Body of pancreas (tissue), 4 donors: Measurements from ENCODE around the gene TBC1D14. TPM values are rescaled to one million over a fixed set of nuclear protein-coding genes. Genes with fewer than 3 reads are reported as not detected.

Experiments used
- ATAC-seq: fragments of 150-250 bp; one replicate; pipeline ENCODE4 v1.9.1; 2016
- DNase-seq, 4 donors: peaks; one replicate each; pipeline ENCODE4 v3.0.0-alpha.2; 2019
- H3K27ac ChIP-seq, 4 donors: fragments of 200-600 bp; sonication (generic); 1 replicate in 3 of 4; 2 replicates in 1 of 4; pipeline versions ENCODE4 v1.5.1 to v1.6.1; 2016 to 2019; ENCODE audit warnings: mild to moderate bottlenecking in 1 of 4, mixed read lengths in 1 of 4, moderate library complexity in 1 of 4
- H3K27me3 ChIP-seq, 2 donors: fragments of 200-600 bp; sonication (generic); one replicate each; pipeline ENCODE4 v1.6.0; 2016; ENCODE audit warnings: mild to moderate bottlenecking in 1 of 2
- H3K36me3 ChIP-seq, 2 donors: fragments of 200-600 bp; sonication (generic); replicated peaks in 1 of 2; 2 replicates each; pipeline ENCODE4 v1.5.1; 2016; ENCODE audit warnings: low read depth in 2 of 2; ENCODE audit not compliant: insufficient read depth in 1 of 2
- H3K4me1 ChIP-seq: fragments of 200-600 bp; sonication (generic); one replicate; pipeline ENCODE4 v1.6.0; 2016
- H3K4me3 ChIP-seq, 2 donors: fragments of 200-600 bp; sonication (generic); 1 replicate in 1 of 2; 2 replicates in 1 of 2; pipeline ENCODE4 v1.5.1; 2016 to 2019
- H3K9me3 ChIP-seq, 3 donors: fragments of 200-600 bp; sonication (generic); 1 replicate in 2 of 3; 2 replicates in 1 of 3; pipeline ENCODE4 v1.5.1; 2016
- CTCF ChIP-seq, 7 experiments: fragments of 450-650 bp in 4 of 7; fragments of 200-600 bp in 3 of 7; sonication (generic) in 3 of 7; IDR thresholded peaks; one replicate each; pipeline ENCODE4 v1.5.1; 2016 to 2019; ENCODE audit warnings: antibody characterized with exemption in 7 of 7
- POLR2A ChIP-seq, 3 donors: fragments of 450-650 bp; IDR thresholded peaks; one replicate each; pipeline ENCODE4 v1.6.1; 2016; ENCODE audit warnings: antibody characterized with exemption in 3 of 3, mild to moderate bottlenecking in 2 of 3
- WGBS, 2 donors: methylation state at CpG; one replicate each; pipeline ENCODE4 v1.1.5; 2017; 5-methylcytosine and 5-hydroxymethylcytosine counted together
- intact Hi-C: fragments of 100-400 bp; cut with DNase I; formaldehyde crosslinking; loops from one replicate; pipeline ENCODE4 v1.15.1; 2023
- total RNA-seq, 2 donors: library from RNA; depleted of rRNA; stranded (reverse); fragments of >200 nt; gene quantifications; one replicate each; pipeline ENCODE4 v1.1.0, GENCODE V29; 2016

The TBC1D14 gene
- total RNA-seq, 2 donors from 2014 or later = 10.5 to 20.0 TPM

- peaks cover 18% of the 10 kb centered on the region for H3K4me1 ChIP-seq
- no peak for ATAC-seq
- no peaks in the 10 kb centered on the region for H3K36me3 ChIP-seq
- no peak overlapping the region for H3K27ac ChIP-seq
- no peak for DNase-seq
- no peaks in the 10 kb centered on the region for H3K27me3 ChIP-seq
- 87 to 91% methylated on average over 24 to 29 of the region's 29 CpGs for WGBS, 2 donors
- intact Hi-C loops = no loop called here
- no peak overlapping the region for H3K4me3 ChIP-seq
- TF ChIP-seq POLR2A (IDR thresholded peaks at IDR 0.05) = no peak
- no peak for TF ChIP-seq CTCF (IDR thresholded peaks at IDR 0.05)
- H3K9me3 ChIP-seq = no peaks in the 10 kb centered on the region
These were observed 14.8 kb upstream of the TBC1D14 start for GRCh38 chr4:6894528-6895498.

GRCh38 chr4:6896035-6896434, 13.6 kb upstream of the TBC1D14 start:
- intact Hi-C loops = no loop called here
- WGBS, 2 donors = 81 to 94% methylated on average over 5 of the region's 5 CpGs
- Histone ChIP-seq H3K27ac (no peak overlapping the region), H3K9me3 (no peaks in the 10 kb centered on the region), H3K4me3 (no peak overlapping the region), H3K4me1 (peaks cover 18% of the 10 kb centered on the region), H3K27me3 (no peaks in the 10 kb centered on the region), H3K36me3 (no peaks in the 10 kb centered on the region)
- TF ChIP-seq POLR2A (IDR thresholded peaks at IDR 0.05) = no peak
- no peak for TF ChIP-seq CTCF (IDR thresholded peaks at IDR 0.05)
- no peak for DNase-seq
- no peak for ATAC-seq

GRCh38 chr4:6898763-6899162, 10.9 kb upstream of the TBC1D14 start:
- H3K36me3 ChIP-seq = no peaks in the 10 kb centered on the region
- no peaks in the 10 kb centered on the region for H3K27me3 ChIP-seq
- H3K4me1 ChIP-seq = peaks cover 7% of the 10 kb centered on the region
- H3K4me3 ChIP-seq = no peak overlapping the region
- ATAC-seq (no peak), DNase-seq (no peak)
- no peaks in the 10 kb centered on the region for H3K9me3 ChIP-seq
- intact Hi-C loops = no loop called here
- WGBS, 2 donors = 80 to 87% methylated on average over 3 of the region's 3 CpGs
- TF ChIP-seq CTCF (IDR thresholded peaks at IDR 0.05) (no peak), POLR2A (IDR thresholded peaks at IDR 0.05) (no peak)
- H3K27ac ChIP-seq = no peak overlapping the region

- no peak overlapping the region for H3K27ac ChIP-seq
- no peak for DNase-seq
- 78 to 85% methylated on average over 10 of the region's 10 CpGs for WGBS, 2 donors
These were observed 9.3 kb upstream of the TBC1D14 start for GRCh38 chr4:6900181-6900812.

More at GRCh38 chr4:6900181-6900812, 9.3 kb upstream of the TBC1D14 start:
- H3K27me3 ChIP-seq = no peaks in the 10 kb centered on the region
- H3K4me1 ChIP-seq = peaks cover 3% of the 10 kb centered on the region
- TF ChIP-seq POLR2A (IDR thresholded peaks at IDR 0.05) (no peak), CTCF (IDR thresholded peaks at IDR 0.05) (no peak)
- no peaks in the 10 kb centered on the region for H3K9me3 ChIP-seq
- no peak overlapping the region for H3K4me3 ChIP-seq
- intact Hi-C loops = no loop called here
- no peaks in the 10 kb centered on the region for H3K36me3 ChIP-seq
- no peak for ATAC-seq
